ENCODE measurements around the gene ZNF573. TPM values are rescaled to one million over a fixed set of nuclear protein-coding genes. Genes with fewer than 3 reads are reported as not detected.
A peak's percentile ranks its signal among the peaks of the same experiment; 100 is the strongest.
"Not testable (repeated sequence)": the region's sequence is repeated elsewhere in the genome, so short reads cannot be mapped to it uniquely, and the experiment has no call there.

ZNF573 gene
- polyA plus RNA-seq (2.4 to 5.2 TPM (median 3.5 TPM) in 3 replicates), polyA minus RNA-seq (0.69 to 5.5 TPM (median 4.2 TPM) in 3 replicates)
- polyA plus RNA-seq (2011; ENCODE audit: low read depth): 1.5 TPM
- polyA plus RNA-seq (2011; cell fraction: cytosol; rRNA removed): 0.91 and 1.8 TPM in 2 replicates
- 3.8 and 5.1 TPM in 2 replicates for polyA plus RNA-seq (2011; cell fraction: nucleus; rRNA removed)
- 1.7 and 3.2 TPM in 2 replicates for polyA plus RNA-seq (2012; ENCODE audit: low replicate concordance)
- polyA minus RNA-seq (2011; cell fraction: cytosol; rRNA and poly(A)+ RNA removed): 1.5 TPM
- polyA minus RNA-seq (2011; cell fraction: nucleus; rRNA and poly(A)+ RNA removed): 10.8 and 11.9 TPM in 2 replicates

DNA sequence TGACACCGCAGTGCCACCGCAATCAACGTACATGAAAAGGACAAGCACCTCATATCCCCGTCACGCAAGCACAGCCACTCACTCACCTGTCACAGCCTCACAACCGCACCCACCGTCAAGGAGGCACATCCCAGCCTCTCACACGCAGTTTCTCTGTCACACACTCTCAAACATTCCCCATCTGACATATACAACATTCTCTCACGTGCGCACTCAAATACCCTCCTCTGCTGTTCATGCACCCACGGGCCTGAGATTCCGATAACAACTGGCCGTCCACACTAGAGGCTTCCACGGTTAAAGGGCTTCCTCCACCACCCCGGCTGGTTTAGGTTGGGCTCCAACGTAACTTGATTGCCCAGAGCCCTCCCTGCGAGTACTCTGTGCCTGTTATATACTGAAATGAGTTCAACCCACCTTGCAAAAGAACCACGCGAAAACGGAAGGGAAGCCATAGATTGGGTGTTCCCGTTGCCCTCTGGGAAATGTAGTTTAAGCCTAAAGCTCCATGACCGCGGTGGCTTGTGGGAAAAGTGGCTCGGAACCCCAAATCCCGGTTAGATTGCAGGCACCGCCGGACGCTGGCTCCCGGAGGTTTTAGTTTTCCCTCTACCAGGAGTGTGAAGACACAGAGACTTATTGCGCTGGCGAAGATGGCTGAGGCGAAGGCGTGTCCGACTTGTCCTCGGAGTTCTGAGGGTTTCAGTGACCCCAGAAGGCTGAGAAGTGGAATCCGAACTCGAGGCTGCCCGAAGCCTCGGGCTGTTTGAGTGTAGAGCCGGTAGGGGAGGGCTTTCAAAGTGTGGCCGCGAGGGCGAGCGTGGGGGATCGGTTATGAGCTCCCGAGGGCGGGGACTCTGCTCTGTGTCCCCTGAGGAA is at the start of gene ZNF573:
Gene ZNF573 (minus strand): TSS at position 460 of the 879 bp plus-strand sequence. CDS start 5,857 bp downstream, outside the sequence.
- dilution Hi-C loops (cut with MboI; ENCODE audit: extremely low pct_ligation_motif_present, low sequenced_read_pairs): no loop called here
- peak within 1 kb of the TSS; percentile 54 to 97 (median 94) for H3K4me3 ChIP-seq (ENCODE audit: control insufficient read depth in 2 of 3, extremely low read depth in 1 of 3, insufficient read depth in 2 of 3, low read depth in 1 of 3, low read length in 3 of 3)
- FAIRE-seq (peak; percentile 84), DNase-seq (ENCODE audit: low read depth, low spot score) (no peak)
- H3K9me1 ChIP-seq (ENCODE audit: control insufficient read depth, extremely low read depth, insufficient read depth, low read length): no peaks in the 10 kb centered on the region
- no peak for TF ChIP-seq EZH2 (IDR thresholded peaks at IDR 0.05; ENCODE audit: low read length)
- TF ChIP-seq CTCF (optimal IDR thresholded peaks at IDR 0.05 in 1 of 3, IDR thresholded peaks at IDR 0.05 in 1 of 3, conservative IDR thresholded peaks at IDR 0.05 in 1 of 3; ENCODE audit: extremely low read depth in 1 of 3, insufficient read depth in 2 of 3, low read length in 3 of 3): no peak
- peak within 1 kb of the TSS; percentile 97 for H3K4me2 ChIP-seq (ENCODE audit: control insufficient read depth, extremely low read depth, insufficient read depth, low read depth, low read length)
- H3K4me1 ChIP-seq (ENCODE audit: control insufficient read depth, extremely low read depth, insufficient read depth, low read length): peaks cover 6% of the 10 kb centered on the region
- peaks cover 7% of the 10 kb centered on the region for H3K79me2 ChIP-seq (ENCODE audit: control insufficient read depth, insufficient read depth, low read length)
- peak within 1 kb of the TSS; percentile 92 for H3K9ac ChIP-seq (ENCODE audit: control insufficient read depth, extremely low read depth, insufficient read depth, low read length)
- no peaks in the 10 kb centered on the region for H3K27me3 ChIP-seq (ENCODE audit: control insufficient read depth, extremely low read depth, insufficient read depth, low read length)
- no peaks in the 10 kb centered on the region for H4K20me1 ChIP-seq (ENCODE audit: control insufficient read depth, extremely low read depth, insufficient read depth, low read length)
- H3K9me3 ChIP-seq (ENCODE audit: control insufficient read depth, low read depth, low read length): no peaks in the 10 kb centered on the region
- no peaks in the 10 kb centered on the region for H3K36me3 ChIP-seq (ENCODE audit: control insufficient read depth in 2 of 2, extremely low read depth in 1 of 2, insufficient read depth in 2 of 2, low read length in 2 of 2)
- H2AFZ ChIP-seq (ENCODE audit: control insufficient read depth, low read length): peak within 1 kb of the TSS; percentile 100
- H3K27ac ChIP-seq (ENCODE audit: control insufficient read depth, insufficient read depth, low read length): peak within 1 kb of the TSS; percentile 85

DNA sequence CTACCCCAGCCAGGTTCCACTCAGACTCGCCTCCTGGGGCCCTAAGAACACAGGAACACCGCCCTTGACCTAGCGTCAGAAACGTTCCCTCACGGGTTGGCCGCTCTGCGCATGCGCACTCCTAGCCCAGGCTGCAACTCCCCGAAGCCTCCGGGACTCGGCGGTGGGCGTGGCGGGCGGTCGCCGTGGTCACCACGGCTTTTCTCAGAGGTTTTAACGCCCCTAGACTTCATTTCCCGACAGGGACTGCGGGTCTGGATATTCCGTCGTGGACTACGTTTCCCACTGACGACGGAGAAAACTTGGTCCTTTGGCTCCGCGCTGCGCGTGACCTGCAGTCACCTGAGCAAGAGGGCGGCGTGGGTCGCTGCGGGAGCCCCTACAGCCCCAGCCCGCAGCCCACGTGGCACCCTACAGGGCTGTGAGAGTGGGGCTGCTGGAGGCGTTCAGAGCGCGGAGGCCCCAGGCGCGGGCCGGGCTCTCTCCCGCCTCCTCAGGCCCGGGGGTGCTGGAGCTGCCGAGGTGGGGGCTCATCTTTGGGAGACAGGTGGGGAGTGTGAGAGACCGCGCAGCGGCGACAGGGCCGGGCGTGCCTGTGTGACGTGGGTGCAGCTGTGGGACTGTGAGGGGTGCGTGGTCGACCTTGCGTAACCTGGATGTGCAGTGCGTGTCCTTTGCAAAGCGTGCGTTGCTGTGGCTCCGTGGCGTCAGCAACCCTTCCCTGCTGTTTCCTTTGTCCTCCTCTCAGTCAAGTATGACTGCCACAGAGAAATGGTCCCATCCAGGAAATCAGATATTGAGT is 38.0 kb upstream of the ZNF573 start:
- Histone ChIP-seq H3K4me2 (ENCODE audit: control insufficient read depth, extremely low read depth, insufficient read depth, low read depth, low read length) (peak overlapping the region; percentile 79), H3K9me1 (ENCODE audit: control insufficient read depth, extremely low read depth, insufficient read depth, low read length) (no peaks in the 10 kb centered on the region), H3K27ac (ENCODE audit: control insufficient read depth, insufficient read depth, low read length) (no peak overlapping the region), H3K79me2 (ENCODE audit: control insufficient read depth, insufficient read depth, low read length) (no peaks in the 10 kb centered on the region), H3K9ac (ENCODE audit: control insufficient read depth, extremely low read depth, insufficient read depth, low read length) (peak overlapping the region; percentile 28), H3K4me3 (ENCODE audit: control insufficient read depth in 2 of 3, extremely low read depth in 1 of 3, insufficient read depth in 2 of 3, low read depth in 1 of 3, low read length in 3 of 3) (peak overlapping the region; percentile 46 to 64 (median 53)), H4K20me1 (ENCODE audit: control insufficient read depth, extremely low read depth, insufficient read depth, low read length) (no peaks in the 10 kb centered on the region), H3K36me3 (ENCODE audit: control insufficient read depth in 2 of 2, extremely low read depth in 1 of 2, insufficient read depth in 2 of 2, low read length in 2 of 2) (no peaks in the 10 kb centered on the region), H2AFZ (ENCODE audit: control insufficient read depth, low read length) (peak overlapping the region; percentile 91), H3K9me3 (ENCODE audit: control insufficient read depth, low read depth, low read length) (peaks cover 9% of the 10 kb centered on the region), H3K27me3 (ENCODE audit: control insufficient read depth, extremely low read depth, insufficient read depth, low read length) (no peaks in the 10 kb centered on the region), H3K4me1 (ENCODE audit: control insufficient read depth, extremely low read depth, insufficient read depth, low read length) (peaks cover 2% of the 10 kb centered on the region)
- no peak for FAIRE-seq
- DNase-seq (ENCODE audit: low read depth, low spot score): no peak
- dilution Hi-C loops (cut with MboI; ENCODE audit: extremely low pct_ligation_motif_present, low sequenced_read_pairs): no loop called here
- TF ChIP-seq EZH2 (IDR thresholded peaks at IDR 0.05; ENCODE audit: low read length) (no peak), CTCF (optimal IDR thresholded peaks at IDR 0.05 in 1 of 3, IDR thresholded peaks at IDR 0.05 in 1 of 3, conservative IDR thresholded peaks at IDR 0.05 in 1 of 3; ENCODE audit: extremely low read depth in 1 of 3, insufficient read depth in 2 of 3, low read length in 3 of 3) (no peak)

DNA sequence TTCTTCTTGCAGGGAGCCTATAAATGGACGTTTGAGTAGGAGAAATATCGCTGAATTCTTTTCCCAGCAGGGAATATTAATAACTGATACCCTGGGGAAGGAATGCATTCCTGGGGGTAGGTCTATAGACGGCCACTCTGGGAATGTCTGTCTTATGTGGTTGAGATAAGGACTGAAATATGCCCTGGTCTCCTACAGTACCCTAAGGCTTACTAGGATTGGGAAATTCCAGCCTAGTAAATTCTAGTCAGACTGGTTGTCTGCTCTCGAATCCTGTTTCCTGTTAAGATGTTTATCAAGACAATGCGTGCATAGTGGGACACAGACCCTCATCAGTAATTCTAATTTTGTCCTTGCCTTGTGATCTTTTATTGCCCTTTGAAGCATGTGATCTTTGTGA is 36.2 kb upstream of the ZNF573 start:
- H3K27me3 ChIP-seq (ENCODE audit: control insufficient read depth, extremely low read depth, insufficient read depth, low read length); H3K4me1 ChIP-seq (ENCODE audit: control insufficient read depth, extremely low read depth, insufficient read depth, low read length); dilution Hi-C loops (cut with MboI; ENCODE audit: extremely low pct_ligation_motif_present, low sequenced_read_pairs); H3K9me3 ChIP-seq (ENCODE audit: control insufficient read depth, low read depth, low read length); DNase-seq (ENCODE audit: low read depth, low spot score); H2AFZ ChIP-seq (ENCODE audit: control insufficient read depth, low read length); H4K20me1 ChIP-seq (ENCODE audit: control insufficient read depth, extremely low read depth, insufficient read depth, low read length); H3K4me3 ChIP-seq (ENCODE audit: control insufficient read depth in 2 of 3, extremely low read depth in 1 of 3, insufficient read depth in 2 of 3, low read depth in 1 of 3, low read length in 3 of 3); H3K4me2 ChIP-seq (ENCODE audit: control insufficient read depth, extremely low read depth, insufficient read depth, low read depth, low read length); H3K9ac ChIP-seq (ENCODE audit: control insufficient read depth, extremely low read depth, insufficient read depth, low read length); H3K9me1 ChIP-seq (ENCODE audit: control insufficient read depth, extremely low read depth, insufficient read depth, low read length); H3K27ac ChIP-seq (ENCODE audit: control insufficient read depth, insufficient read depth, low read length); FAIRE-seq; H3K36me3 ChIP-seq (ENCODE audit: control insufficient read depth in 2 of 2, extremely low read depth in 1 of 2, insufficient read depth in 2 of 2, low read length in 2 of 2); H3K79me2 ChIP-seq (ENCODE audit: control insufficient read depth, insufficient read depth, low read length): not testable (repeated sequence)

All from keratinocyte (primary cell).